ENCODE results near the gene NISCH. TPM values are rescaled to one million over a fixed set of nuclear protein-coding genes. Genes with fewer than 3 reads are reported as not detected.

Gene NISCH
- total and polyA plus RNA-seq, 2 of the 8 experiments (the other 6 are each of a cell fraction or from before 2014, with no cell fraction given), result 71.2 to 71.9 TPM

DNA sequence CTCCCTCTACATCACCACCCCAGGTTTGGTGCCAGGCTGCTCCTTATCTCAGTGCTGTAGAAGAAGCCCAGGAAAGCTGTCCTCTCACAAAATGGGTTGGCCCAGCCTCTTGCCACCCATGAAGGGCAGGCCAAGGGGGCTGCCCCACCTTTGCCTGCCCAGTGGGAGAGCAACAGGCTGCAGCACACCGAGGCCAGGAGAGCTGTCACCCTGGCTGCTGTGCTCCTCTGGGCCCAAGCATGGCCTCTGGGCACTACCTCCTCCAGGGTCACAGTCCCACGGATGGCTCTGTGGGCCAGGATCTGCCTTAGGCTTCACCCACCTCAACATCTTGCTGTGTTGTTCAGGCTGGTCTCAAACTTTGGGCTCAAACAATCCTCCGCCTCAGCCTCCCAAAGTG lies 33.3 kb downstream of the NISCH start:
- DNase-seq (ENCODE audit: low read depth in 1 of 2, low spot score in 2 of 2), result no peak
- Histone ChIP-seq H2BK20ac (ENCODE audit: low read length) (no peak overlapping the region), H2AFZ (ENCODE audit: low read length) (no peak overlapping the region), H4K5ac (ENCODE audit: insufficient read length, low read depth, low read length) (no peak overlapping the region), H3K9ac (replicated peaks in 1 of 4; ENCODE audit: extremely low read depth in 1 of 4, low read depth in 3 of 4, low read length in 3 of 4) (no peak overlapping the region), H3K23me2 (ENCODE audit: low read depth, low read length) (no peaks in the 10 kb centered on the region), H3K14ac (ENCODE audit: insufficient read length) (no peak overlapping the region), H2BK12ac (ENCODE audit: low read depth, low read length) (no peak overlapping the region), H3K27me3 (replicated peaks in 1 of 4; ENCODE audit: control insufficient read depth in 3 of 4, extremely low read depth in 1 of 4, insufficient read depth in 3 of 4, low read length in 3 of 4) (no peaks in the 10 kb centered on the region), H2BK15ac (ENCODE audit: low read length) (no peak overlapping the region), H3K4ac (replicated peaks; ENCODE audit: insufficient read length, low read depth, low read length) (no peak overlapping the region), H3K36me3 (ENCODE audit: control insufficient read depth in 2 of 4, insufficient read depth in 4 of 4, low read length in 3 of 4) (peaks cover 21 to 64% (median 43%) of the 10 kb centered on the region in 4 experiments), H4K91ac (replicated peaks; ENCODE audit: insufficient read length, low read length) (no peak overlapping the region), H2AK5ac (ENCODE audit: low read depth, low read length) (no peak overlapping the region), H3K4me3 (ENCODE audit: extremely low read depth in 1 of 4, insufficient read depth in 2 of 4, low read depth in 3 of 4, low read length in 4 of 4) (no peak overlapping the region), H2BK5ac (ENCODE audit: low read depth, low read length) (no peak overlapping the region), H3K23ac (ENCODE audit: insufficient read length) (no peak overlapping the region), H4K8ac (ENCODE audit: extremely low read depth, insufficient read depth, low read length) (no peak overlapping the region), H3K18ac (ENCODE audit: extremely low read depth, low read length) (no peak overlapping the region), H4K20me1 (replicated peaks in 1 of 2; ENCODE audit: control insufficient read depth in 1 of 2, insufficient read depth in 2 of 2, low read length in 2 of 2) (peaks cover 0 to 22% of the 10 kb centered on the region in 2 experiments), H3K27ac (ENCODE audit: low read depth, low read length) (no peak overlapping the region), H3K79me1 (ENCODE audit: low read depth, low read length) (no peaks in the 10 kb centered on the region; the same call in 1 of the 2 replicates), H2BK120ac (replicated peaks; ENCODE audit: low read depth, low read length) (no peak overlapping the region), H3K4me1 (replicated peaks in 1 of 4; ENCODE audit: control insufficient read depth in 3 of 4, insufficient read depth in 4 of 4, low read length in 3 of 4) (no peaks in the 10 kb centered on the region; a peak in 2 of 7 replicates), H3K4me2 (ENCODE audit: insufficient read depth in 1 of 2, low read depth in 2 of 2, low read length in 2 of 2) (no peak overlapping the region), H3K9me3 (ENCODE audit: insufficient read depth in 2 of 2, low read depth in 1 of 2, low read length in 1 of 2) (no peaks in the 10 kb centered on the region), H3K79me2 (ENCODE audit: control insufficient read depth in 1 of 2, insufficient read depth in 2 of 2, low read length in 2 of 2) (no peaks in the 10 kb centered on the region), H3K56ac (replicated peaks; ENCODE audit: insufficient read length, low read depth, low read length) (no peak overlapping the region)
- CTCF ChIA-PET (ENCODE audit: partially characterized antibody), result interaction anchor here (0.9 to 2.0 kb wide), 3 partner anchors 14 to 60 kb away, joined by 3 to 7 read pairs (median 4); no protein-coding TSS in a partner anchor
- 93% methylated on average over 3 of the region's 3 CpGs; no CpG with 5 or more reads in 1 of the 2 experiments for WGBS, 2 experiments (ENCODE audit: extremely low coverage in 1 of 2, insufficient coverage in 1 of 2, insufficient read length in 1 of 2, insufficient replicate concordance in 2 of 2, low coverage in 1 of 2, low lambda C conversion rate in 2 of 2, missing lambda C conversion rate in 1 of 2)
- no peak for FAIRE-seq
- TF ChIP-seq, protein P1, sequence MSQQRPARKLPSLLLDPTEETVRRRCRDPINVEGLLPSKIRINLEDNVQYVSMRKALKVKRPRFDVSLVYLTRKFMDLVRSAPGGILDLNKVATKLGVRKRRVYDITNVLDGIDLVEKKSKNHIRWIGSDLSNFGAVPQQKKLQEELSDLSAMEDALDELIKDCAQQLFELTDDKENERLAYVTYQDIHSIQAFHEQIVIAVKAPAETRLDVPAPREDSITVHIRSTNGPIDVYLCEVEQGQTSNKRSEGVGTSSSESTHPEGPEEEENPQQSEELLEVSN (IDR thresholded peaks at IDR 0.05), result no peak
- TF ChIP-seq NANOG (IDR thresholded peaks at IDR 0.05; ENCODE audit: insufficient read depth, low read depth, low read length, poor library complexity, severe bottlenecking), result no peak
- TF ChIP-seq JUND (IDR thresholded peaks at IDR 0.05; ENCODE audit: low read length), result no peak
- TF ChIP-seq, protein P2, sequence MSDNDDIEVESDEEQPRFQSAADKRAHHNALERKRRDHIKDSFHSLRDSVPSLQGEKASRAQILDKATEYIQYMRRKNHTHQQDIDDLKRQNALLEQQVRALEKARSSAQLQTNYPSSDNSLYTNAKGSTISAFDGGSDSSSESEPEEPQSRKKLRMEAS (IDR thresholded peaks at IDR 0.05), result no peak
- no peak for TF ChIP-seq HDAC6 (IDR thresholded peaks at IDR 0.05; ENCODE audit: low read depth, low read length)
- no peak for TF ChIP-seq TAF7 (optimal IDR thresholded peaks at IDR 0.05; ENCODE audit: borderline replicate concordance, low read depth, low read length)
- POLR2A ChIA-PET (ENCODE audit: partially characterized antibody), result interaction anchor here (1.3 to 1.6 kb wide), 3 partner anchors 9 to 28 kb away, joined by 3 to 5 read pairs (median 4); no protein-coding TSS in a partner anchor

Data from H1 (cell line).